Muscle layer of duodenum (tissue), 2 donors: ENCODE data around the gene ENOX2.
"Not testable (repeated sequence)": the region's sequence is repeated elsewhere in the genome, so short reads cannot be mapped to it uniquely, and the experiment has no call there.

Experiments
- H3K27ac ChIP-seq: one replicate; pipeline ENCODE4 v1.7.0; 2013; ENCODE audit warnings: mild to moderate bottlenecking, low read length
- H3K27me3 ChIP-seq: one replicate; pipeline ENCODE4 v1.7.0; 2013; ENCODE audit warnings: low read depth, mild to moderate bottlenecking, control low read depth, low read length
- H3K36me3 ChIP-seq, 2 donors: one replicate each; pipeline ENCODE4 v1.7.0; 2013; ENCODE audit warnings: low read length in 2 of 2, control low read depth in 1 of 2, mild to moderate bottlenecking in 1 of 2; ENCODE audit not compliant: insufficient read depth in 2 of 2, control insufficient read depth in 1 of 2
- H3K4me1 ChIP-seq, 2 donors: one replicate each; pipeline ENCODE4 v1.7.0; 2013; ENCODE audit warnings: low read length in 2 of 2, mild to moderate bottlenecking in 2 of 2, control low read depth in 1 of 2, moderate library complexity in 1 of 2; ENCODE audit not compliant: insufficient read depth in 2 of 2, control insufficient read depth in 1 of 2
- H3K4me3 ChIP-seq, 2 donors: one replicate each; pipeline ENCODE4 v1.7.0; 2013; ENCODE audit warnings: low read length in 2 of 2, low read depth in 1 of 2, mild to moderate bottlenecking in 1 of 2
- H3K9me3 ChIP-seq, 2 donors: one replicate each; pipeline ENCODE4 v1.7.0; 2013; ENCODE audit warnings: low read length in 2 of 2, control low read depth in 1 of 2, mild to moderate bottlenecking in 1 of 2; ENCODE audit not compliant: control insufficient read depth in 1 of 2
- donor health status: healthy.

The ENOX2 gene

GRCh38 chrX:130813932-130814331, 89.1 kb downstream of the ENOX2 start:
- H3K36me3 ChIP-seq, H3K4me1 ChIP-seq, H3K27me3 ChIP-seq, H3K27ac ChIP-seq, H3K4me3 ChIP-seq, H3K9me3 ChIP-seq: not testable (repeated sequence)

GRCh38 chrX:130810561-130810960, 92.4 kb downstream of the ENOX2 start:
- Histone ChIP-seq H3K4me3 (no peak overlapping the region), H3K36me3 (no peaks in the 10 kb centered on the region), H3K4me1 (no peaks in the 10 kb centered on the region), H3K9me3 (peaks cover 0 to 4% of the 10 kb centered on the region in 2 donors), H3K27me3 (no peaks in the 10 kb centered on the region), H3K27ac (no peak overlapping the region)

- no peak overlapping the region for H3K4me3 ChIP-seq
- no peaks in the 10 kb centered on the region for H3K9me3 ChIP-seq
- no peaks in the 10 kb centered on the region for H3K27me3 ChIP-seq
- H3K4me1 ChIP-seq, result no peaks in the 10 kb centered on the region
- H3K36me3 ChIP-seq, result no peaks in the 10 kb centered on the region
- H3K27ac ChIP-seq, result no peak overlapping the region
Observed at GRCh38 chrX:130805903-130806302, 97.1 kb downstream of the ENOX2 start.

DNA sequence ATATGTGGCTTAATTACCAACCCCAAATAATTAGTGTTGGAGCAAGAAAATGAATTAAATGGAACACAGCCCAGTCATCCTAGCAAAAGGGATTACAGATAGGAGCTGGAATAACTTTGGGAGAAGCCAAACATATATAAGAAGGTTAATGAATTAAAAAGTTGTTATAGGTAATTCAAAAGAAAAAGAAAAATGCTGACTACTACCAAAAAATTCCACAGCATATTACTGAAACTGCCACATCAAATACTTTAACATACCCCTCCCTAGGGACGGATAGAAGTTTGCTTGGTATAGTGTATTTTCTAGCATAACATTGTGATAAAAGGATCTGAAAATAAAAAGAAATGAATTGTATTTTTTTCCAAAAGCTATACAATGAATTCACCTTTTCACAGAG, 99.5 kb downstream of the ENOX2 start:
- no peaks in the 10 kb centered on the region for H3K36me3 ChIP-seq
- H3K27ac ChIP-seq, result no peak overlapping the region
- H3K4me3 ChIP-seq, result no peak overlapping the region
- H3K9me3 ChIP-seq, result no peaks in the 10 kb centered on the region
- no peaks in the 10 kb centered on the region for H3K27me3 ChIP-seq
- no peaks in the 10 kb centered on the region for H3K4me1 ChIP-seq

DNA sequence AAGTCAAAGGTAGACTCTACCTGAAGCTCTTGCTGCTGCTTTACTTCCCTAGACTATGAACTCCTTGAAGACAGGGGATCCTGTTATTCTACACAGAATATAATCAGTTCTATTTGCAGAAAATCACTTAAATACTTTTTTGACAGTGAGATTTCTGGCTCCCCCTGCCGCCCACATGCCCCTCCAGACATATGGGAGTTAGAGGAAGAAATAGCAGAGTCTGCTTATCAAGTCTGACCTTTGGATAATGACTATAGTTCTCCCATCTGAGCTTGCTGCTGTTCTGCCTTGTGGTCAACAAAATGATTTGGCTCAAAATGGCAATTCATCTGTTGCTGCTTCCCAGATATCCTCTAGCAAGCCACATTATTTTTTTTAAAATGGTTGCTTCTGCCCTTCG, 101.1 kb downstream of the ENOX2 start:
- Histone ChIP-seq H3K9me3 (no peaks in the 10 kb centered on the region), H3K36me3 (no peaks in the 10 kb centered on the region), H3K27me3 (no peaks in the 10 kb centered on the region), H3K27ac (no peak overlapping the region), H3K4me3 (no peak overlapping the region), H3K4me1 (no peaks in the 10 kb centered on the region)

GRCh38 chrX:130799393-130799792, 103.6 kb downstream of the ENOX2 start:
- H3K9me3 ChIP-seq, result no peaks in the 10 kb centered on the region
- no peaks in the 10 kb centered on the region for H3K36me3 ChIP-seq
- no peak overlapping the region for H3K4me3 ChIP-seq
- no peak overlapping the region for H3K27ac ChIP-seq
- no peaks in the 10 kb centered on the region for H3K27me3 ChIP-seq
- no peaks in the 10 kb centered on the region for H3K4me1 ChIP-seq

GRCh38 chrX:130793975-130794374, 109.0 kb downstream of the ENOX2 start:
- Histone ChIP-seq H3K27ac (no peak overlapping the region), H3K27me3 (no peaks in the 10 kb centered on the region), H3K9me3 (no peaks in the 10 kb centered on the region), H3K36me3 (no peaks in the 10 kb centered on the region), H3K4me1 (peaks cover 0 to 3% of the 10 kb centered on the region in 2 donors), H3K4me3 (no peak overlapping the region)

GRCh38 chrX:130791870-130792269, 111.1 kb downstream of the ENOX2 start:
- H3K4me3 ChIP-seq, H3K27me3 ChIP-seq, H3K36me3 ChIP-seq, H3K9me3 ChIP-seq, H3K4me1 ChIP-seq, H3K27ac ChIP-seq: not testable (repeated sequence)

DNA sequence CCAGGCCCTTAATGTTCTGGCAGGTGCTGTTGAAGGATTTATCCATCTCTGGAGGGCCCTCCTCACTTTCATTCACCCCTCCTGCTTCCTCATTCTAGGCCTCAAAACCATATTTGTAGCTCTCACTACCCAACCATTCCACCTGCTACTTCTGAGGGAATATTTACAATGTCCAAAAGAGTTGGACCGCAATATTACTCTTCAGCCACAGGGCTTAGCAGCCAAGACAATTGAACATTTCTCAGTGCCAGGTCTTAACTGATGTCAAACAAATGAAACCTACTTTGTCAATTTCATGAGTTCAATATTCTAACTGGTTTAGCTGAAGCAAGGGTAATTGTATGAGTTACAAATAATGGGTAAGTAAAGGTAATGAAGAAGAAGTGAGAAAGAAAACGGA, 113.2 kb downstream of the ENOX2 start:
- Histone ChIP-seq H3K9me3 (no peaks in the 10 kb centered on the region), H3K36me3 (no peaks in the 10 kb centered on the region), H3K4me3 (no peak overlapping the region), H3K27me3 (no peaks in the 10 kb centered on the region), H3K4me1 (peaks cover 0 to 3% of the 10 kb centered on the region in 2 donors), H3K27ac (no peak overlapping the region)

DNA sequence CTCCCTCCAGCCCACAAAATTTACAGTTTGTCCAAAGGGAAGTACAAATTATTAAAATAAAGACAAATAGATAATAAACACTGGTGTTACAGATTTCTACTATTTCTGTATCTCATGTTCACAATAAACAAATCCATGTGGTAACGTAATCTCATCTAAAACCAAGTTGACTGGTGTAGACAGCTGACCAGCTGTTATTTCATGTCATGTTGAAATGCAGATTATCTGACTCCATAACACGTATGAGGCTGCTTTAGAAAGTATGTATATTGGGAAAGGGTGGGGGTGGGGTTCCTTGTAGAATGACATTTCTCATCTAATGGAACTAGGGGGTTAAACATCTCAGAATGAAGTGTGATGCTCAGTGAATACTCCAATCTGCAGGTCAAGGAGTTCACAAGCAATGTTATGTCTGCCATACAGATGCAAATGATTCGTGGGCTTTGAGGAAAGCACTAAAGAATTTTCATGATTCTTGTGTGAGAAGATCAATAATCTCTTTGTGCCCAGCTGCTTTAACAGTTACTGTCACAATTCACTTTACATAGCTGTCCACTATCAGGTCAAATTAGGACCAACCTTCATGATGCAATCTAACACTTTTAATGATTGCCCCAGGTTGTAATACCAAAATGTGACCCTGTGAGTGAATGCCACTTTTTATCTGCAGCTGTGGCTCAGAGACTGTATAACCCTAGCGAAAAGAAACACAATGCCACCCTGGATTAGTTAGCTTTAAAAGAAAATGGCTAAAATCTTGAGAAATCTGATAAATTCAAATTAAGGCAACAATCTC, 114.0 kb downstream of the ENOX2 start:
- Histone ChIP-seq H3K27me3 (no peaks in the 10 kb centered on the region), H3K4me3 (no peak overlapping the region), H3K4me1 (peaks cover 0 to 3% of the 10 kb centered on the region in 2 donors), H3K27ac (no peak overlapping the region), H3K36me3 (no peaks in the 10 kb centered on the region), H3K9me3 (no peaks in the 10 kb centered on the region)

GRCh38 chrX:130786030-130786429, 117.0 kb downstream of the ENOX2 start:
- no peaks in the 10 kb centered on the region for H3K4me1 ChIP-seq
- H3K4me3 ChIP-seq, result no peak overlapping the region
- no peaks in the 10 kb centered on the region for H3K9me3 ChIP-seq
- H3K27me3 ChIP-seq, result no peaks in the 10 kb centered on the region
- H3K36me3 ChIP-seq, result no peaks in the 10 kb centered on the region
- H3K27ac ChIP-seq, result no peak overlapping the region

DNA sequence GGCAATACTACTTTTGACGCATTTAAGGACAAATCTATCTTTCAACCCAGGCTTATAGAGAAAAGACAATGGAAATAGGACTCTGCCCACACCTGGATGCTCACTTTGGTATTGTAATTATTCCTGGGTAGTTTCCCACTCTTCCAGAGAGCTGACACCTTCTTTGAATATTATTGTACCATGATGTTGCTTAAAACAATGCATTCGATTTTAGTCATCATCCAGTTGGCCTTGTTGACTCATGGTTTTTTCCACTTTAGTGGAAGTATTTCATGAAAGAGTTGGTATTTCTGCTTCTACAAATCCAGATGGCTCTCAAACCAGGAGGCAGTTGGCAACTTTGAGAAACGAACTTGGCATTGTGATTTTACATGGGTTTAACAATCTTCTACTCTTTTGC, 124.2 kb downstream of the ENOX2 start:
- Histone ChIP-seq H3K9me3 (no peaks in the 10 kb centered on the region), H3K36me3 (no peaks in the 10 kb centered on the region), H3K27ac (no peak overlapping the region), H3K4me3 (no peak overlapping the region), H3K27me3 (no peaks in the 10 kb centered on the region), H3K4me1 (no peaks in the 10 kb centered on the region)
